ENCODE measurements around the gene GAS7. TPM values are rescaled to one million over a fixed set of nuclear protein-coding genes. Genes with fewer than 3 reads are reported as not detected.

GAS7 gene
- polyA plus RNA-seq, 1 donor (not counting 4 experiments of a cell fraction or from before 2014, with no cell fraction given), result 0.10 TPM

- H2AFZ ChIP-seq (ENCODE audit: control insufficient read depth, low read length), result no peak overlapping the region
- H3K4me3 ChIP-seq (ENCODE audit: control insufficient read depth in 2 of 3, extremely low read depth in 1 of 3, insufficient read depth in 2 of 3, low read depth in 1 of 3, low read length in 3 of 3), result no peak overlapping the region
- H4K20me1 ChIP-seq (ENCODE audit: control insufficient read depth, extremely low read depth, insufficient read depth, low read length), result no peaks in the 10 kb centered on the region
- FAIRE-seq (no peak), DNase-seq (ENCODE audit: low read depth, low spot score) (no peak)
- H3K36me3 ChIP-seq (ENCODE audit: control insufficient read depth in 2 of 2, extremely low read depth in 1 of 2, insufficient read depth in 2 of 2, low read length in 2 of 2), result no peaks in the 10 kb centered on the region
- H3K4me1 ChIP-seq (ENCODE audit: control insufficient read depth, extremely low read depth, insufficient read depth, low read length), result peaks cover 5% of the 10 kb centered on the region
- TF ChIP-seq, protein P1, sequence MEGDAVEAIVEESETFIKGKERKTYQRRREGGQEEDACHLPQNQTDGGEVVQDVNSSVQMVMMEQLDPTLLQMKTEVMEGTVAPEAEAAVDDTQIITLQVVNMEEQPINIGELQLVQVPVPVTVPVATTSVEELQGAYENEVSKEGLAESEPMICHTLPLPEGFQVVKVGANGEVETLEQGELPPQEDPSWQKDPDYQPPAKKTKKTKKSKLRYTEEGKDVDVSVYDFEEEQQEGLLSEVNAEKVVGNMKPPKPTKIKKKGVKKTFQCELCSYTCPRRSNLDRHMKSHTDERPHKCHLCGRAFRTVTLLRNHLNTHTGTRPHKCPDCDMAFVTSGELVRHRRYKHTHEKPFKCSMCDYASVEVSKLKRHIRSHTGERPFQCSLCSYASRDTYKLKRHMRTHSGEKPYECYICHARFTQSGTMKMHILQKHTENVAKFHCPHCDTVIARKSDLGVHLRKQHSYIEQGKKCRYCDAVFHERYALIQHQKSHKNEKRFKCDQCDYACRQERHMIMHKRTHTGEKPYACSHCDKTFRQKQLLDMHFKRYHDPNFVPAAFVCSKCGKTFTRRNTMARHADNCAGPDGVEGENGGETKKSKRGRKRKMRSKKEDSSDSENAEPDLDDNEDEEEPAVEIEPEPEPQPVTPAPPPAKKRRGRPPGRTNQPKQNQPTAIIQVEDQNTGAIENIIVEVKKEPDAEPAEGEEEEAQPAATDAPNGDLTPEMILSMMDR (optimal IDR thresholded peaks at IDR 0.05 in 1 of 3, IDR thresholded peaks at IDR 0.05 in 1 of 3, conservative IDR thresholded peaks at IDR 0.05 in 1 of 3; ENCODE audit: extremely low read depth in 1 of 3, insufficient read depth in 2 of 3, low read length in 3 of 3), result no peak
- TF ChIP-seq EZH2 (IDR thresholded peaks at IDR 0.05; ENCODE audit: low read length), result no peak
- dilution Hi-C loops (cut with MboI; ENCODE audit: extremely low pct_ligation_motif_present, low sequenced_read_pairs), result no loop called here
- no peak overlapping the region for H3K9ac ChIP-seq (ENCODE audit: control insufficient read depth, extremely low read depth, insufficient read depth, low read length)
- H3K27ac ChIP-seq (ENCODE audit: control insufficient read depth, insufficient read depth, low read length), result no peak overlapping the region
- H3K4me2 ChIP-seq (ENCODE audit: control insufficient read depth, extremely low read depth, insufficient read depth, low read depth, low read length), result no peak overlapping the region
- H3K79me2 ChIP-seq (ENCODE audit: control insufficient read depth, insufficient read depth, low read length), result no peaks in the 10 kb centered on the region
- H3K27me3 ChIP-seq (ENCODE audit: control insufficient read depth, extremely low read depth, insufficient read depth, low read length), result no peaks in the 10 kb centered on the region
- H3K9me3 ChIP-seq (ENCODE audit: control insufficient read depth, low read depth, low read length), result no peaks in the 10 kb centered on the region
- H3K9me1 ChIP-seq (ENCODE audit: control insufficient read depth, extremely low read depth, insufficient read depth, low read length), result no peaks in the 10 kb centered on the region
Measured at GRCh38 chr17:10139577-10139976, 58.8 kb downstream of the GAS7 start.

GRCh38 chr17:10136258-10136981 lies 62.0 kb downstream of the GAS7 start:
- TF ChIP-seq, protein P1 (optimal IDR thresholded peaks at IDR 0.05 in 1 of 3, IDR thresholded peaks at IDR 0.05 in 1 of 3, conservative IDR thresholded peaks at IDR 0.05 in 1 of 3; ENCODE audit: extremely low read depth in 1 of 3, insufficient read depth in 2 of 3, low read length in 3 of 3), result no peak
- TF ChIP-seq EZH2 (IDR thresholded peaks at IDR 0.05; ENCODE audit: low read length), result no peak
- FAIRE-seq, result no peak
- no peak overlapping the region for H3K4me3 ChIP-seq (ENCODE audit: control insufficient read depth in 2 of 3, extremely low read depth in 1 of 3, insufficient read depth in 2 of 3, low read depth in 1 of 3, low read length in 3 of 3)
- H3K4me1 ChIP-seq (ENCODE audit: control insufficient read depth, extremely low read depth, insufficient read depth, low read length), result peaks cover 5% of the 10 kb centered on the region
- no peak overlapping the region for H3K27ac ChIP-seq (ENCODE audit: control insufficient read depth, insufficient read depth, low read length)
- no peak for DNase-seq (ENCODE audit: low read depth, low spot score)
- H3K9me1 ChIP-seq (ENCODE audit: control insufficient read depth, extremely low read depth, insufficient read depth, low read length), result no peaks in the 10 kb centered on the region
- H3K4me2 ChIP-seq (ENCODE audit: control insufficient read depth, extremely low read depth, insufficient read depth, low read depth, low read length), result peak overlapping the region; percentile 30
- no peaks in the 10 kb centered on the region for H3K27me3 ChIP-seq (ENCODE audit: control insufficient read depth, extremely low read depth, insufficient read depth, low read length)
- no peaks in the 10 kb centered on the region for H4K20me1 ChIP-seq (ENCODE audit: control insufficient read depth, extremely low read depth, insufficient read depth, low read length)
- dilution Hi-C loops (cut with MboI; ENCODE audit: extremely low pct_ligation_motif_present, low sequenced_read_pairs), result no loop called here
- no peak overlapping the region for H2AFZ ChIP-seq (ENCODE audit: control insufficient read depth, low read length)
- no peaks in the 10 kb centered on the region for H3K79me2 ChIP-seq (ENCODE audit: control insufficient read depth, insufficient read depth, low read length)
- H3K36me3 ChIP-seq (ENCODE audit: control insufficient read depth in 2 of 2, extremely low read depth in 1 of 2, insufficient read depth in 2 of 2, low read length in 2 of 2), result no peaks in the 10 kb centered on the region
- H3K9ac ChIP-seq (ENCODE audit: control insufficient read depth, extremely low read depth, insufficient read depth, low read length), result no peak overlapping the region
- H3K9me3 ChIP-seq (ENCODE audit: control insufficient read depth, low read depth, low read length), result no peaks in the 10 kb centered on the region

All from keratinocyte (primary cell).